ENCODE data around the gene RASAL2. TPM values are rescaled to one million over a fixed set of nuclear protein-coding genes. Genes with fewer than 3 reads are reported as not detected.

The RASAL2 gene
- total and polyA plus RNA-seq, 2 of the 13 experiments (the other 11 are each of a cell fraction or from before 2014, with no cell fraction given), result 5.4 to 5.9 TPM

DNA sequence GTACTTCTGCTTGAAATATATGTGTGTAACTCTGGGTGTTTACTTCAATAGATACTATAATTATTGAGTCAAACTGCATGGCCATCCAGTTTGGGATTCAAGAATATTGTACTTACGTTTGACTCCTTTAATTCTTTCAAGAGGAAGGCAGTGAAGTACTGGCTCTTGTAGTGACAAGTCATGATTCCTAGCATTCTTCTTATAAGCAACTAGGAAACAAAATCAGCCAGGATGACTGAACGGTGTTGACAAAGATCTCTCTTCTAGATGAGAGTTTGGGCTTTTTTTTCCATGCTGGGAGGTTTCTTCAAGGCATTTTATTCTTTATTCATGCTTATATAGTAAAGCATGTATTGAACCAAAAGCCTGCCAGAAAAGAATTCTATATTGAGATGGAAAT, 344.5 kb downstream of the RASAL2 start:
- Histone ChIP-seq H3K79me2 (ENCODE audit: insufficient read depth, low read length) (no peaks in the 10 kb centered on the region), H4K20me1 (ENCODE audit: insufficient read depth, low read length) (no peaks in the 10 kb centered on the region), H3K4me1 (ENCODE audit: insufficient read depth, low read length) (no peaks in the 10 kb centered on the region), H3K27ac (ENCODE audit: extremely low read length, insufficient read depth, low read length) (no peak overlapping the region), H2AFZ (ENCODE audit: low read length) (no peak overlapping the region), H3K4me2 (ENCODE audit: low read depth, low read length) (no peak overlapping the region), H3K9me3 (ENCODE audit: low read length) (no peaks in the 10 kb centered on the region), H3K9ac (ENCODE audit: insufficient read depth, low read depth, low read length) (no peak overlapping the region), H3K27me3 (ENCODE audit: control insufficient read depth in 1 of 2, insufficient read depth in 2 of 2, low read length in 2 of 2) (no peaks in the 10 kb centered on the region), H3K4me3 (replicated peaks in 1 of 3; ENCODE audit: insufficient read depth in 1 of 3, low read depth in 2 of 3, low read length in 3 of 3) (no peak overlapping the region), H3K36me3 (replicated peaks in 1 of 2; ENCODE audit: control insufficient read depth in 1 of 2, insufficient read depth in 2 of 2, low read length in 2 of 2) (peaks cover 0 to 6% of the 10 kb centered on the region in 2 experiments; a peak in 2 of 5 replicates)
- intact Hi-C loops (cut with micrococcal nuclease; ENCODE audit: unreplicated experiment), result no loop called here
- ATAC-seq (no peak), DNase-seq (ENCODE audit: low spot score) (no peak), FAIRE-seq (no peak)
- no TSS peak for BruUV-seq (replicated peaks)
- 97% methylated on average over 2 of the region's 2 CpGs for WGBS (ENCODE audit: low lambda C conversion rate)
- in situ Hi-C loops (cut with HindIII; ENCODE audit: extremely low pct_ligation_motif_present, low pct_unique_long_range_greater_than_20kb), result no loop called here
- no peak for TF ChIP-seq U2AF2 (IDR thresholded peaks at IDR 0.05; ENCODE audit: low read depth, low read length)
- TF ChIP-seq ZNF234 (CRISPR knock-in tag; conservative IDR thresholded peaks at IDR 0.05), result no peak
- no peak for TF ChIP-seq CBX2 (IDR thresholded peaks at IDR 0.05; ENCODE audit: low read depth, low read length)
- no peak for TF ChIP-seq CBX2 (CRISPR knock-in tag; IDR thresholded peaks at IDR 0.05; ENCODE audit: low read depth)
- TF ChIP-seq, protein P1, sequence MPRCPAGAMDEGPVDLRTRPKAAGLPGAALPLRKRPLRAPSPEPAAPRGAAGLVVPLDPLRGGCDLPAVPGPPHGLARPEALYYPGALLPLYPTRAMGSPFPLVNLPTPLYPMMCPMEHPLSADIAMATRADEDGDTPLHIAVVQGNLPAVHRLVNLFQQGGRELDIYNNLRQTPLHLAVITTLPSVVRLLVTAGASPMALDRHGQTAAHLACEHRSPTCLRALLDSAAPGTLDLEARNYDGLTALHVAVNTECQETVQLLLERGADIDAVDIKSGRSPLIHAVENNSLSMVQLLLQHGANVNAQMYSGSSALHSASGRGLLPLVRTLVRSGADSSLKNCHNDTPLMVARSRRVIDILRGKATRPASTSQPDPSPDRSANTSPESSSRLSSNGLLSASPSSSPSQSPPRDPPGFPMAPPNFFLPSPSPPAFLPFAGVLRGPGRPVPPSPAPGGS (CRISPR knock-in tag; IDR thresholded peaks at IDR 0.05), result no peak
- no peak for TF ChIP-seq NKX3-1 (CRISPR knock-in tag; IDR thresholded peaks at IDR 0.05)
- TF ChIP-seq ZNF318 (CRISPR knock-in tag; IDR thresholded peaks at IDR 0.05), result no peak
- TF ChIP-seq, protein P2, sequence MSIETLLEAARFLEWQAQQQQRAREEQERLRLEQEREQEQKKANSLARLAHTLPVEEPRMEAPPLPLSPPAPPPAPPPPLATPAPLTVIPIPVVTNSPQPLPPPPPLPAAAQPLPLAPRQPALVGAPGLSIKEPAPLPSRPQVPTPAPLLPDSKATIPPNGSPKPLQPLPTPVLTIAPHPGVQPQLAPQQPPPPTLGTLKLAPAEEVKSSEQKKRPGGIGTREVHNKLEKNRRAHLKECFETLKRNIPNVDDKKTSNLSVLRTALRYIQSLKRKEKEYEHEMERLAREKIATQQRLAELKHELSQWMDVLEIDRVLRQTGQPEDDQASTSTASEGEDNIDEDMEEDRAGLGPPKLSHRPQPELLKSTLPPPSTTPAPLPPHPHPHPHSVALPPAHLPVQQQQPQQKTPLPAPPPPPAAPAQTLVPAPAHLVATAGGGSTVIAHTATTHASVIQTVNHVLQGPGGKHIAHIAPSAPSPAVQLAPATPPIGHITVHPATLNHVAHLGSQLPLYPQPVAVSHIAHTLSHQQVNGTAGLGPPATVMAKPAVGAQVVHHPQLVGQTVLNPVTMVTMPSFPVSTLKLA (IDR thresholded peaks at IDR 0.05), result no peak
- POLR2A ChIA-PET, result no interaction called here
- CTCF ChIA-PET (ENCODE audit: low intra/inter-chr PET ratio, low total read pairs), result no interaction called here

Measured in HepG2 (cell line).